Fibroblast of pulmonary artery (primary cell): ENCODE data around the gene CDH15.

Experiments used
- DNase-seq: peaks from one replicate; pipeline ENCODE4 v3.0.0-alpha.2; 2010; ENCODE audit warnings: low read depth
- H3K4me3 ChIP-seq: replicated peaks from 2 replicates; pipeline ENCODE4 v1.5.1; 2011; ENCODE audit warnings: low read depth, mild to moderate bottlenecking, control low read depth, low read length, moderate library complexity
- CTCF ChIP-seq: IDR thresholded peaks from 2 replicates; pipeline ENCODE4 v1.5.1; 2011; ENCODE audit warnings: mild to moderate bottlenecking, control low read depth, low read length, inconsistent platforms; ENCODE audit errors: missing control alignments

The CDH15 gene

GRCh38 chr16:89156740-89157645 lies 14.6 kb upstream of the CDH15 start:
- H3K4me3 ChIP-seq = no peak overlapping the region
- no peak for TF ChIP-seq CTCF

DNA sequence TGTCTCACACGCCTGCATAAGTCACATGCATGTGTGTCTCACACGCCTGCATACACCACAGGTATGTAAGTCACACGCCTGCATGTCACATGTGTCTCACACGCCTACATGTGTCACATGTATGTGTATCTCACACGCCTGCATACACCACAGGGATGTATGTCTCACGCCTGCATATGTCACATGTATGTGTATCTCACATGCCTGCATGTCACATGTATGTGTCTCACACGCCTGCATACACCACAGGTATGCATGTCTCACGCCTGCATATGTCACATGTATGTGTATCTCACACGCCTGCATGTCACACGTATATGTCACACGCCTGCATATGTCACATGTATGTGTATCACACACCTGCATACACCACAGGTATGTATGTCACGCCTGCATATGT lies 13.8 kb upstream of the CDH15 start:
- no peak for TF ChIP-seq CTCF
- H3K4me3 ChIP-seq = no peak overlapping the region
- DNase-seq = no peak

More at GRCh38 chr16:89156740-89157645, 14.6 kb upstream of the CDH15 start:
- no peak for DNase-seq

GRCh38 chr16:89159066-89159849 lies 12.3 kb upstream of the CDH15 start:
- no peak for DNase-seq
- H3K4me3 ChIP-seq = no peak overlapping the region
- TF ChIP-seq CTCF = no peak

DNA sequence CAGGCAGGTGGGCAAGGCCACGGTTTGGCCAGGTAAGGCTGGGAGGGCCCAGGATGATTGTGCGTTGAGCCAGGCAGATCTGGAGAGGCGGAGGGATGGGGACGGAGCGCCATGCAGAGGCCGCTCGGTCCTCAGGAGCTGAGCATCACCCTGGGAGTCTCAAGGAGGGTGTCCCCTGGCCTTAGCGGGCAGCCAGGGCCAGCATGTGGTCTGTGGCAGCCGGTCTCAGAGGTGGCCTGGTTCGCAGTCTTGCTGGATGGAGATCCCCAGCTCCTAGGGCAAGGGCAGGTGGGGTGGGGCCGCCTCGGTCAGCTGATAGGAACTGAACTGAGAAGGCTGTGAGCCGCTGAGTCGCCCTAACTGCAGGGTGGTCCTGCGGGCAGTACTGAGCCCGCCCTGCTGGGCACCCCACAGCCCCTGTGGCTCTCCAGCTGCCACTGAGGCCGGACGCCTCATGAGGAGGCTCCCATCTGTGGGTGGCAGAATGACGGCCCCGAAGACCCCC lies 11.6 kb upstream of the CDH15 start:
- no peak overlapping the region for H3K4me3 ChIP-seq
- DNase-seq = no peak
- TF ChIP-seq CTCF = no peak

- no peak for TF ChIP-seq CTCF
- DNase-seq = no peak
- H3K4me3 ChIP-seq = no peak overlapping the region
Observed at GRCh38 chr16:89160977-89161701, 10.4 kb upstream of the CDH15 start.
